K562 (cell line): ENCODE results near the gene PRRC2A. TPM values are rescaled to one million over a fixed set of nuclear protein-coding genes. Genes with fewer than 3 reads are reported as not detected.

Source experiments
- BMI1 ChIP-seq: fragments of 150-350 bp; IDR thresholded peaks from 2 replicates; pipeline ENCODE4 v1.6.1; 2014; ENCODE audit warnings: low read length
- CSDE1 ChIP-seq, 2 experiments: fragments of 450-650 bp; IDR thresholded peaks; 2 replicates each; pipeline ENCODE4 v1.6.1; 2016; ENCODE audit warnings: mild to moderate bottlenecking in 1 of 2
- HIVEP1 ChIP-seq: fragments of 250-450 bp; sonication (Bioruptor Pico); IDR thresholded peaks from 2 replicates; pipeline ENCODE4 v1.4.0; 2020; ENCODE audit warnings: mild to moderate bottlenecking
- HNRNPUL1 ChIP-seq: fragments of 200-400 bp; formaldehyde crosslinking; IDR thresholded peaks from 2 replicates; pipeline ENCODE4 v1.6.1; 2017; ENCODE audit warnings: low read length
- MAFF ChIP-seq: IDR thresholded peaks from 2 replicates; pipeline ENCODE4 v1.6.1; 2012; ENCODE audit warnings: low read length, improper control_type of control experiment
- PTBP1 ChIP-seq: fragments of 200-400 bp; formaldehyde crosslinking; IDR thresholded peaks from 2 replicates; pipeline ENCODE4 v1.6.1; 2017; ENCODE audit warnings: low read depth, low read length
- TAF1 ChIP-seq: IDR thresholded peaks from 2 replicates; pipeline ENCODE4 v1.6.1; 2011; ENCODE audit warnings: mild to moderate bottlenecking, low read length, moderate library complexity; ENCODE audit not compliant: insufficient read depth, control insufficient read depth, severe bottlenecking; ENCODE audit errors: extremely low read depth
- THAP12 ChIP-seq: fragments of 250-450 bp; sonication (Bioruptor Pico); IDR thresholded peaks from 2 replicates; pipeline ENCODE4 v1.9.0; 2021; ENCODE audit warnings: mild to moderate bottlenecking, inconsistent platforms
- THAP7 ChIP-seq: fragments of 250-450 bp; sonication (Bioruptor Pico); IDR thresholded peaks from 2 replicates; pipeline ENCODE4 v1.5.0; 2021
- ZBTB40 ChIP-seq, 2 experiments: fragments of 450-650 bp in 1 of 2; sonication (generic) in 1 of 2; formaldehyde crosslinking in 1 of 2; IDR thresholded peaks; 2 replicates each; pipeline versions ENCODE4 v1.7.1 to v1.9.0; 2016 to 2022; ENCODE audit warnings: inconsistent platforms in 1 of 2, mild to moderate bottlenecking in 1 of 2, missing genetic modification reagents in 1 of 2
- ZNF124 ChIP-seq: sonication (generic); formaldehyde crosslinking; IDR thresholded peaks from 2 replicates; pipeline ENCODE4 v1.8.1; 2022; ENCODE audit warnings: missing genetic modification reagents
- ZNF239 ChIP-seq: fragments of 250-450 bp; sonication (Bioruptor Pico); IDR thresholded peaks from 2 replicates; pipeline ENCODE4 v1.4.0; 2020; ENCODE audit warnings: mild to moderate bottlenecking
- ZNF507 ChIP-seq: conservative IDR thresholded peaks from 2 replicates; pipeline ENCODE4 v1.6.1; 2017; ENCODE audit warnings: missing genetic modification characterization, missing compliant biosample characterization
- polyA plus RNA-seq, 8 experiments: library from polyadenylated mRNA; depleted of rRNA in 4 of 8; stranded (reverse) in 5 of 8; unstranded in 3 of 8; fragments of >200 nt; fragmentation: Nextera tagmentation in 2 of 8; fragmentation: Illumina TruSeq in 1 of 8; extraction: Ambion mirVana in 2 of 8; extraction: Trizol in 1 of 8; gene quantifications; 2 replicates each; pipeline versions ENCODE4 v1.2.1 to v1.2.3, GENCODE V29; 2011 to 2014; ENCODE audit warnings: inconsistent platforms in 1 of 8, missing spikeins in 1 of 8
- total RNA-seq, 7 experiments: library from RNA; depleted of rRNA in 6 of 7; stranded (reverse); fragments of >200 nt in 6 of 7; fragmentation: Illumina TruSeq in 2 of 7; extraction: Trizol in 2 of 7; gene quantifications; 2 replicates each; pipeline versions ENCODE4 v1.2.1 to v1.2.3, GENCODE V29; 2011 to 2021; ENCODE audit warnings: low replicate concordance in 1 of 7
- TF ChIP-seq, protein P1 (sequence below): fragments of 250-450 bp; sonication (Bioruptor Pico); IDR thresholded peaks from 2 replicates; pipeline ENCODE4 v1.5.1; 2021; ENCODE audit warnings: mild to moderate bottlenecking

PRRC2A gene
- total and polyA plus RNA-seq, 9 of the 15 experiments (the other 6 are each of a cell fraction or from before 2014, with no cell fraction given), result 1.0 to 332 (median 63.0) TPM

GRCh38 chr6:31664790-31665500 is 44.4 kb downstream of the PRRC2A start, which contains the start of gene GPANK1 (continued):
- peak; percentile 94 for TF ChIP-seq TAF1
- TF ChIP-seq ZNF507 (tag), result no peak
- TF ChIP-seq HNRNPUL1, result no peak; the same call in 1 of the 2 replicates
- no peak; the same call in 1 of the 2 replicates for TF ChIP-seq MAFF
- peak; percentile 47; the same call in 1 of the 2 replicates for TF ChIP-seq THAP7
- TF ChIP-seq PTBP1, result no peak
- TF ChIP-seq, protein P1, sequence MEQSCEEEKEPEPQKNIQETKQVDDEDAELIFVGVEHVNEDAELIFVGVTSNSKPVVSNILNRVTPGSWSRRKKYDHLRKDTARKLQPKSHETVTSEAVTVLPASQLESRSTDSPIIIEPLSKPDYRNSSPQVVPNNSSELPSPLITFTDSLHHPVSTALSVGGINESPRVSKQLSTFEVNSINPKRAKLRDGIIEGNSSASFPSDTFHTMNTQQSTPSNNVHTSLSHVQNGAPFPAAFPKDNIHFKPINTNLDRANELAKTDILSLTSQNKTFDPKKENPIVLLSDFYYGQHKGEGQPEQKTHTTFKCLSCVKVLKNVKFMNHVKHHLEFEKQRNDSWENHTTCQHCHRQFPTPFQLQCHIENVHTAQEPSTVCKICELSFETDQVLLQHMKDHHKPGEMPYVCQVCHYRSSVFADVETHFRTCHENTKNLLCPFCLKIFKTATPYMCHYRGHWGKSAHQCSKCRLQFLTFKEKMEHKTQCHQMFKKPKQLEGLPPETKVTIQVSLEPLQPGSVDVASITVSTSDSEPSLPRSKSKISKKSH, result no peak
- TF ChIP-seq THAP12, result peak; percentile 76
- no peak for TF ChIP-seq ZNF124
- no peak; the same call in 1 of the 2 replicates for TF ChIP-seq ZBTB40 (IDR thresholded peaks at IDR 0.05)
- no peak for TF ChIP-seq ZBTB40 (CRISPR knock-in tag; IDR thresholded peaks at IDR 0.05)
- TF ChIP-seq CSDE1 (IDR thresholded peaks at IDR 0.05), result no peak
- TF ChIP-seq HIVEP1 (CRISPR knock-in tag), result 0 out of 2 replicates have a peak, but pooled peaks have one; percentile 82
- peak; percentile 40 for TF ChIP-seq ZNF239 (CRISPR knock-in tag)
- no peak for TF ChIP-seq BMI1
